ENCODE measurements around the gene NRXN3. TPM values are rescaled to one million over a fixed set of nuclear protein-coding genes. Genes with fewer than 3 reads are reported as not detected.

The NRXN3 gene
- total and polyA plus RNA-seq, 2 experiments from 2014 or later: 1.0 to 1.8 TPM

DNA sequence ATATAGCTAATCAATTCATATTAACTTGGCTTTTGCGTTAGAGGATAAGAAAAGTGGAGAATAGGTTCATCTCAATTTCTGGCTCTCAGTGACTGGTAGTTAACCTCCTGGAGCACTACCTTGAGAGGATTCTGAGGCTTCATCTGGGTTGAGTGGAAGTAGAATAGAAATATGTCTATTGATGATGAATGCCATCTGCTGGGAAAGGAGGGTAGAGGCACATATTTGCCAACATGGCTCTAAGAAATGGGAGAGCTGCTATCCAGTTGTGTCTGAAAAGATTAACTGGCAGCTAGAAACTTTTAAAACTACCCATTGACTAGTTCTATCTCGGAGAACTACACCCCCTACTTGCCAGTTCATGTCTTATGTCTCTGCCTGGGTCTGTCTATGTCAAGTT, 530.1 kb downstream of the NRXN3 start:
- no peaks in the 10 kb centered on the region for H3K4me1 Mint-ChIP-seq
- no peak overlapping the region for H3K27ac ChIP-seq (ENCODE audit: low read depth)
- no peaks in the 10 kb centered on the region for H3K79me2 ChIP-seq (replicated peaks; ENCODE audit: insufficient read depth)
- H3K4me3 ChIP-seq: no peak overlapping the region
- no peaks in the 10 kb centered on the region for H3F3A ChIP-seq (replicated peaks; ENCODE audit: low read depth)
- H4K20me1 ChIP-seq (replicated peaks; ENCODE audit: insufficient read depth): no peaks in the 10 kb centered on the region
- H3K36me3 ChIP-seq (ENCODE audit: insufficient read depth): no peaks in the 10 kb centered on the region
- no peak overlapping the region for H3K27ac Mint-ChIP-seq
- H3K4me1 ChIP-seq (ENCODE audit: insufficient read depth): no peaks in the 10 kb centered on the region
- ATAC-seq (no peak), DNase-seq (ENCODE audit: low spot score) (no peak)
- no peaks in the 10 kb centered on the region for H3K36me3 Mint-ChIP-seq (ENCODE audit: low read depth)
- TF ChIP-seq JUNB (IDR thresholded peaks at IDR 0.05; ENCODE audit: unreplicated experiment): no peak
- TF ChIP-seq ZNF114 (CRISPR knock-in tag; IDR thresholded peaks at IDR 0.05): no peak
- TF ChIP-seq NANOG (IDR thresholded peaks at IDR 0.05; ENCODE audit: borderline replicate concordance): no peak
- TF ChIP-seq, protein P1, sequence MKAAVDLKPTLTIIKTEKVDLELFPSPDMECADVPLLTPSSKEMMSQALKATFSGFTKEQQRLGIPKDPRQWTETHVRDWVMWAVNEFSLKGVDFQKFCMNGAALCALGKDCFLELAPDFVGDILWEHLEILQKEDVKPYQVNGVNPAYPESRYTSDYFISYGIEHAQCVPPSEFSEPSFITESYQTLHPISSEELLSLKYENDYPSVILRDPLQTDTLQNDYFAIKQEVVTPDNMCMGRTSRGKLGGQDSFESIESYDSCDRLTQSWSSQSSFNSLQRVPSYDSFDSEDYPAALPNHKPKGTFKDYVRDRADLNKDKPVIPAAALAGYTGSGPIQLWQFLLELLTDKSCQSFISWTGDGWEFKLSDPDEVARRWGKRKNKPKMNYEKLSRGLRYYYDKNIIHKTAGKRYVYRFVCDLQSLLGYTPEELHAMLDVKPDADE (IDR thresholded peaks at IDR 0.05): no peak
- no peak for TF ChIP-seq STAT1 (IDR thresholded peaks at IDR 0.05; ENCODE audit: unreplicated experiment)
- TF ChIP-seq POLR2AphosphoS5 (IDR thresholded peaks at IDR 0.05; ENCODE audit: low read depth): no peak
- TF ChIP-seq ZNF331 (CRISPR knock-in tag; IDR thresholded peaks at IDR 0.05; ENCODE audit: low read depth): no peak
- TF ChIP-seq CREB1 (CRISPR knock-in tag; IDR thresholded peaks at IDR 0.05; ENCODE audit: low read depth): no peak
- TF ChIP-seq, protein P2, sequence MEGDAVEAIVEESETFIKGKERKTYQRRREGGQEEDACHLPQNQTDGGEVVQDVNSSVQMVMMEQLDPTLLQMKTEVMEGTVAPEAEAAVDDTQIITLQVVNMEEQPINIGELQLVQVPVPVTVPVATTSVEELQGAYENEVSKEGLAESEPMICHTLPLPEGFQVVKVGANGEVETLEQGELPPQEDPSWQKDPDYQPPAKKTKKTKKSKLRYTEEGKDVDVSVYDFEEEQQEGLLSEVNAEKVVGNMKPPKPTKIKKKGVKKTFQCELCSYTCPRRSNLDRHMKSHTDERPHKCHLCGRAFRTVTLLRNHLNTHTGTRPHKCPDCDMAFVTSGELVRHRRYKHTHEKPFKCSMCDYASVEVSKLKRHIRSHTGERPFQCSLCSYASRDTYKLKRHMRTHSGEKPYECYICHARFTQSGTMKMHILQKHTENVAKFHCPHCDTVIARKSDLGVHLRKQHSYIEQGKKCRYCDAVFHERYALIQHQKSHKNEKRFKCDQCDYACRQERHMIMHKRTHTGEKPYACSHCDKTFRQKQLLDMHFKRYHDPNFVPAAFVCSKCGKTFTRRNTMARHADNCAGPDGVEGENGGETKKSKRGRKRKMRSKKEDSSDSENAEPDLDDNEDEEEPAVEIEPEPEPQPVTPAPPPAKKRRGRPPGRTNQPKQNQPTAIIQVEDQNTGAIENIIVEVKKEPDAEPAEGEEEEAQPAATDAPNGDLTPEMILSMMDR (conservative IDR thresholded peaks at IDR 0.05; ENCODE audit: low read depth in 2 of 2): no peak
- TF ChIP-seq, protein P3, sequence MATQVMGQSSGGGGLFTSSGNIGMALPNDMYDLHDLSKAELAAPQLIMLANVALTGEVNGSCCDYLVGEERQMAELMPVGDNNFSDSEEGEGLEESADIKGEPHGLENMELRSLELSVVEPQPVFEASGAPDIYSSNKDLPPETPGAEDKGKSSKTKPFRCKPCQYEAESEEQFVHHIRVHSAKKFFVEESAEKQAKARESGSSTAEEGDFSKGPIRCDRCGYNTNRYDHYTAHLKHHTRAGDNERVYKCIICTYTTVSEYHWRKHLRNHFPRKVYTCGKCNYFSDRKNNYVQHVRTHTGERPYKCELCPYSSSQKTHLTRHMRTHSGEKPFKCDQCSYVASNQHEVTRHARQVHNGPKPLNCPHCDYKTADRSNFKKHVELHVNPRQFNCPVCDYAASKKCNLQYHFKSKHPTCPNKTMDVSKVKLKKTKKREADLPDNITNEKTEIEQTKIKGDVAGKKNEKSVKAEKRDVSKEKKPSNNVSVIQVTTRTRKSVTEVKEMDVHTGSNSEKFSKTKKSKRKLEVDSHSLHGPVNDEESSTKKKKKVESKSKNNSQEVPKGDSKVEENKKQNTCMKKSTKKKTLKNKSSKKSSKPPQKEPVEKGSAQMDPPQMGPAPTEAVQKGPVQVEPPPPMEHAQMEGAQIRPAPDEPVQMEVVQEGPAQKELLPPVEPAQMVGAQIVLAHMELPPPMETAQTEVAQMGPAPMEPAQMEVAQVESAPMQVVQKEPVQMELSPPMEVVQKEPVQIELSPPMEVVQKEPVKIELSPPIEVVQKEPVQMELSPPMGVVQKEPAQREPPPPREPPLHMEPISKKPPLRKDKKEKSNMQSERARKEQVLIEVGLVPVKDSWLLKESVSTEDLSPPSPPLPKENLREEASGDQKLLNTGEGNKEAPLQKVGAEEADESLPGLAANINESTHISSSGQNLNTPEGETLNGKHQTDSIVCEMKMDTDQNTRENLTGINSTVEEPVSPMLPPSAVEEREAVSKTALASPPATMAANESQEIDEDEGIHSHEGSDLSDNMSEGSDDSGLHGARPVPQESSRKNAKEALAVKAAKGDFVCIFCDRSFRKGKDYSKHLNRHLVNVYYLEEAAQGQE (IDR thresholded peaks at IDR 0.05; ENCODE audit: unreplicated experiment): no peak
- TF ChIP-seq, protein P4, sequence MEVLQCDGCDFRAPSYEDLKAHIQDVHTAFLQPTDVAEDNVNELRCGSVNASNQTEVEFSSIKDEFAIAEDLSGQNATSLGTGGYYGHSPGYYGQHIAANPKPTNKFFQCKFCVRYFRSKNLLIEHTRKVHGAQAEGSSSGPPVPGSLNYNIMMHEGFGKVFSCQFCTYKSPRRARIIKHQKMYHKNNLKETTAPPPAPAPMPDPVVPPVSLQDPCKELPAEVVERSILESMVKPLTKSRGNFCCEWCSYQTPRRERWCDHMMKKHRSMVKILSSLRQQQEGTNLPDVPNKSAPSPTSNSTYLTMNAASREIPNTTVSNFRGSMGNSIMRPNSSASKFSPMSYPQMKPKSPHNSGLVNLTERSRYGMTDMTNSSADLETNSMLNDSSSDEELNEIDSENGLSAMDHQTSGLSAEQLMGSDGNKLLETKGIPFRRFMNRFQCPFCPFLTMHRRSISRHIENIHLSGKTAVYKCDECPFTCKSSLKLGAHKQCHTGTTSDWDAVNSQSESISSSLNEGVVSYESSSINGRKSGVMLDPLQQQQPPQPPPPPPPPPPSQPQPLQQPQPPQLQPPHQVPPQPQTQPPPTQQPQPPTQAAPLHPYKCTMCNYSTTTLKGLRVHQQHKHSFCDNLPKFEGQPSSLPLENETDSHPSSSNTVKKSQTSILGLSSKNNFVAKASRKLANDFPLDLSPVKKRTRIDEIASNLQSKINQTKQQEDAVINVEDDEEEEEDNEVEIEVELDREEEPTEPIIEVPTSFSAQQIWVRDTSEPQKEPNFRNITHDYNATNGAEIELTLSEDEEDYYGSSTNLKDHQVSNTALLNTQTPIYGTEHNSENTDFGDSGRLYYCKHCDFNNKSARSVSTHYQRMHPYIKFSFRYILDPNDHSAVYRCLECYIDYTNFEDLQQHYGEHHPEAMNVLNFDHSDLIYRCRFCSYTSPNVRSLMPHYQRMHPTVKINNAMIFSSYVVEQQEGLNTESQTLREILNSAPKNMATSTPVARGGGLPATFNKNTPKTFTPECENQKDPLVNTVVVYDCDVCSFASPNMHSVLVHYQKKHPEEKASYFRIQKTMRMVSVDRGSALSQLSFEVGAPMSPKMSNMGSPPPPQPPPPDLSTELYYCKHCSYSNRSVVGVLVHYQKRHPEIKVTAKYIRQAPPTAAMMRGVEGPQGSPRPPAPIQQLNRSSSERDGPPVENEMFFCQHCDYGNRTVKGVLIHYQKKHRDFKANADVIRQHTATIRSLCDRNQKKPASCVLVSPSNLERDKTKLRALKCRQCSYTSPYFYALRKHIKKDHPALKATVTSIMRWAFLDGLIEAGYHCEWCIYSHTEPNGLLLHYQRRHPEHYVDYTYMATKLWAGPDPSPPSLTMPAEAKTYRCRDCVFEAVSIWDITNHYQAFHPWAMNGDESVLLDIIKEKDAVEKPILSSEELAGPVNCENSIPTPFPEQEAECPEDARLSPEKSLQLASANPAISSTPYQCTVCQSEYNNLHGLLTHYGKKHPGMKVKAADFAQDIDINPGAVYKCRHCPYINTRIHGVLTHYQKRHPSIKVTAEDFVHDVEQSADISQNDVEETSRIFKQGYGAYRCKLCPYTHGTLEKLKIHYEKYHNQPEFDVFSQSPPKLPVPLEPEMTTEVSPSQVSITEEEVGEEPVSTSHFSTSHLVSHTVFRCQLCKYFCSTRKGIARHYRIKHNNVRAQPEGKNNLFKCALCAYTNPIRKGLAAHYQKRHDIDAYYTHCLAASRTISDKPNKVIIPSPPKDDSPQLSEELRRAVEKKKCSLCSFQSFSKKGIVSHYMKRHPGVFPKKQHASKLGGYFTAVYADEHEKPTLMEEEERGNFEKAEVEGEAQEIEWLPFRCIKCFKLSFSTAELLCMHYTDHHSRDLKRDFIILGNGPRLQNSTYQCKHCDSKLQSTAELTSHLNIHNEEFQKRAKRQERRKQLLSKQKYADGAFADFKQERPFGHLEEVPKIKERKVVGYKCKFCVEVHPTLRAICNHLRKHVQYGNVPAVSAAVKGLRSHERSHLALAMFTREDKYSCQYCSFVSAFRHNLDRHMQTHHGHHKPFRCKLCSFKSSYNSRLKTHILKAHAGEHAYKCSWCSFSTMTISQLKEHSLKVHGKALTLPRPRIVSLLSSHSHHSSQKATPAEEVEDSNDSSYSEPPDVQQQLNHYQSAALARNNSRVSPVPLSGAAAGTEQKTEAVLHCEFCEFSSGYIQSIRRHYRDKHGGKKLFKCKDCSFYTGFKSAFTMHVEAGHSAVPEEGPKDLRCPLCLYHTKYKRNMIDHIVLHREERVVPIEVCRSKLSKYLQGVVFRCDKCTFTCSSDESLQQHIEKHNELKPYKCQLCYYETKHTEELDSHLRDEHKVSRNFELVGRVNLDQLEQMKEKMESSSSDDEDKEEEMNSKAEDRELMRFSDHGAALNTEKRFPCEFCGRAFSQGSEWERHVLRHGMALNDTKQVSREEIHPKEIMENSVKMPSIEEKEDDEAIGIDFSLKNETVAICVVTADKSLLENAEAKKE (CRISPR knock-in tag; IDR thresholded peaks at IDR 0.05): no peak
- peaks cover 4% of the 10 kb centered on the region for H3K27me3 Mint-ChIP-seq (ENCODE audit: insufficient read depth, low read depth, poor library complexity)
- H3K9me3 Mint-ChIP-seq: no peaks in the 10 kb centered on the region
- H3K4me3 Mint-ChIP-seq: no peak overlapping the region
- no peaks in the 10 kb centered on the region for H3K9me2 ChIP-seq (ENCODE audit: insufficient read depth)
- H2AFZ ChIP-seq: no peak overlapping the region
- H3K27me3 ChIP-seq (ENCODE audit: insufficient read depth): no peaks in the 10 kb centered on the region
- H3K4me2 ChIP-seq: no peak overlapping the region

All from GM23338 (cell line).